Esophagus (tissue), 2 donors: ENCODE measurements around the gene PBX1. TPM values are rescaled to one million over a fixed set of nuclear protein-coding genes. Genes with fewer than 3 reads are reported as not detected.

ENCODE experiments used
- H3K27ac ChIP-seq, 2 donors: one replicate each; pipeline ENCODE4 v1.5.1; 2013; ENCODE audit warnings: low read depth in 2 of 2, mild to moderate bottlenecking in 2 of 2, inconsistent platforms in 1 of 2, low read length in 1 of 2, moderate library complexity in 1 of 2
- H3K27me3 ChIP-seq, 2 donors: one replicate each; pipeline ENCODE4 v1.6.1; 2013; ENCODE audit warnings: low read length in 2 of 2, control low read depth in 1 of 2, mild to moderate bottlenecking in 1 of 2; ENCODE audit not compliant: insufficient read depth in 2 of 2, control insufficient read depth in 1 of 2
- H3K36me3 ChIP-seq, 2 donors: one replicate each; pipeline ENCODE4 v1.6.1; 2013; ENCODE audit warnings: low read length in 1 of 2; ENCODE audit not compliant: control insufficient read depth in 2 of 2, insufficient read depth in 2 of 2
- H3K4me1 ChIP-seq, 2 donors: one replicate each; pipeline ENCODE4 v1.6.1; 2013; ENCODE audit warnings: low read length in 1 of 2; ENCODE audit not compliant: control insufficient read depth in 2 of 2, insufficient read depth in 2 of 2
- H3K4me3 ChIP-seq, 2 donors: one replicate each; pipeline ENCODE4 v1.5.1; 2013; ENCODE audit warnings: low read length in 2 of 2, mild to moderate bottlenecking in 2 of 2, low read depth in 1 of 2, moderate library complexity in 1 of 2
- H3K9me3 ChIP-seq, 2 donors: one replicate each; pipeline ENCODE4 v1.6.1; 2013; ENCODE audit warnings: mild to moderate bottlenecking in 2 of 2, low read depth in 1 of 2, low read length in 1 of 2, moderate library complexity in 1 of 2; ENCODE audit not compliant: control insufficient read depth in 2 of 2, insufficient read depth in 1 of 2
- WGBS, 2 donors: extraction: QIAGEN DNeasy Blood & Tissue Kit; methylation state at CpG; one replicate each; pipeline ENCODE4 v1.1.7; 2013; 5-methylcytosine and 5-hydroxymethylcytosine counted together
- polyA plus RNA-seq, 2 donors: library from polyadenylated mRNA; stranded (reverse); fragments of 200-250 nt; gene quantifications; one replicate each; pipeline ENCODE4 v1.2.3, GENCODE V29; 2013
- donor health status: healthy with polysubstance abuse.
- donor health status: Bipolar disorder and iron deficiency.

Gene PBX1
- polyA plus RNA-seq, 2 donors: 8.1 to 10.5 TPM

DNA sequence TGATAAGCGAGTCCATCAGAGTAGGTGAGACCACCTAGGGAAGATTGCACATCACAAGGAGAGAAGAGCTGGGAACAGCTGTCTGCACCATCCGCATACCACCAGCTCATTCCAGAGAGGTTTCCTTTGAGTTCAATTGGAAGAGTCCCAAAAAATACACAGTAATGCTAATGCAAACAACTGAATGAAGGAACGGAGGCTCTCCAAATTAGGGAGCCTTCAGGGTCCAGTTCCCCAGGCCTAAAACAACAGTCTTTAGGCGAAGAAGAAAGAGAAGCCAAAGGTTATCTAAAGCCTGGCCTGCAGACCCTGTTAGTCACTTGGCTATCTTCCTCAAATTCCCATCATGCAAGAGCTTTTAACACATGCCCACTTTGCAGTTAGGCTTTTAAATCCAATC lies 246.4 kb downstream of the PBX1 start:
- Histone ChIP-seq H3K27ac (no peak overlapping the region), H3K4me1 (peaks cover 2% of the 10 kb centered on the region in 2 donors), H3K27me3 (no peaks in the 10 kb centered on the region), H3K4me3 (no peak overlapping the region), H3K36me3 (peaks cover 0 to 3% of the 10 kb centered on the region in 2 donors), H3K9me3 (no peaks in the 10 kb centered on the region)
- 58 to 64% methylated on average over 4 of the region's 4 CpGs for WGBS, 2 donors

DNA sequence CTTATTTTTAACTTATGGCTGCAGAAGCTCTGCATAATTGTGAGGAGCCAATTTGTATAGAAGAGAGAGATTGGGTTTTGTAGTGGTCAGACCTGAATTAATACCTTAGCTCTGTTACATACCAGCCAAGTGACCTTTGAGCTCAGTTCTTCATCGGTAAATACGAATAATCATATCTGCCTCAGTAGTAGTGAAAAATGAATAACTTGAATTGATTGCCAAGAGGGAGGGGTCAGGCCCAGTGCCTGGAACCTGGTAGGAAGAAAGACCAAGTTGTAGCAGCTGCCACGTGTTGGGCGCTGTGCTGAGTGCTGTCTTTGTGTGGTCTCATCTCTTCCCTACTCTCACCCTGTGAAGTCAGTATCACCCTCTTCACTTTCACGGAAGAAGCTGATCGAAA lies 247.5 kb downstream of the PBX1 start:
- Histone ChIP-seq H3K36me3 (peaks cover 0 to 3% of the 10 kb centered on the region in 2 donors), H3K9me3 (no peaks in the 10 kb centered on the region), H3K27me3 (no peaks in the 10 kb centered on the region), H3K4me1 (no peaks in the 10 kb centered on the region), H3K4me3 (no peak overlapping the region), H3K27ac (no peak overlapping the region)
- 69 to 80% methylated on average over 6 of the region's 6 CpGs for WGBS, 2 donors

DNA sequence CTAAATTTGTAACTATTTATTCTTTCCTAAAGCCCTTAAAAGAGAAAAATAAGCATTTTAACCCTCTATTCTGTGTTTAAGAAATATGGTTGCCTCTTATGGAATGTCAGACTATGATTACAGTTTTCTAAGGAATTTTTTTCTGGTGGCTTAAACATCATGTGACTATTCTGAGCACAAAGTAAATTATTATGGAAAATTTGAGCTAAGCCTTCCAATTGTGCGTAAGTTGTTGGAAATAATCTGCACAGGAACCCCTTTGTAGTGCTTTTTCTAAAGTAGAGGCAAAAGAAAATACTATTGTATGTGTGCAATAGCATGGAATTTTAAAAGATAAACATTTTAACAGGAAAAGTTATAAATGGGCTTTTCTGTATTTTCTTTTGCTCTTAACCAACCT lies 254.8 kb downstream of the PBX1 start:
- Histone ChIP-seq H3K4me1 (no peaks in the 10 kb centered on the region), H3K36me3 (peaks cover 0 to 1% of the 10 kb centered on the region in 2 donors), H3K9me3 (no peaks in the 10 kb centered on the region), H3K4me3 (no peak overlapping the region), H3K27ac (no peak overlapping the region), H3K27me3 (no peaks in the 10 kb centered on the region)
- 70 to 78% methylated on average over 1 of the region's 1 CpG for WGBS, 2 donors

DNA sequence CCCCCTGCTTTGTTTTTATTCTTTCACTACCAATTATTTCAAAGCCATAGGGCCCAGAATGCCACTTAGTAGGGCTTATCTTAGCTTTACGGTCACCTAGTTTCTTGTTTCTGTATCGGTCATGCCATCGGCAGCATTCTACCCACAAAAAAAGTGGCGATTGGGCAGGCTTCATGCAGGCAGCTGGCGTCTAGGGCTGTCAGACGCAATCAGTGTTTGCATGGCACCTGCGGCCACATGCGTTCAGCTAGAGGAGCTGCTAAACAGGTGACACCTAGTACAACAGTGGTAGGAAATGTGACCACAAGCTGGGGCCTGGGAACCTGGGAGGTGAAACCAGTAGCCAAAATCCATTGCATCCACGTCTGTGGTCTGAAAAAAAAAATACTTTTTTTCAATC lies 262.7 kb downstream of the PBX1 start:
- no peak overlapping the region for H3K4me3 ChIP-seq
- no peaks in the 10 kb centered on the region for H3K4me1 ChIP-seq
- no peak overlapping the region for H3K27ac ChIP-seq
- WGBS, 2 donors: 94 to 95% methylated on average over 9 of the region's 9 CpGs
- peaks cover 0 to 7% of the 10 kb centered on the region in 2 donors for H3K36me3 ChIP-seq
- H3K27me3 ChIP-seq: no peaks in the 10 kb centered on the region
- H3K9me3 ChIP-seq: no peaks in the 10 kb centered on the region

DNA sequence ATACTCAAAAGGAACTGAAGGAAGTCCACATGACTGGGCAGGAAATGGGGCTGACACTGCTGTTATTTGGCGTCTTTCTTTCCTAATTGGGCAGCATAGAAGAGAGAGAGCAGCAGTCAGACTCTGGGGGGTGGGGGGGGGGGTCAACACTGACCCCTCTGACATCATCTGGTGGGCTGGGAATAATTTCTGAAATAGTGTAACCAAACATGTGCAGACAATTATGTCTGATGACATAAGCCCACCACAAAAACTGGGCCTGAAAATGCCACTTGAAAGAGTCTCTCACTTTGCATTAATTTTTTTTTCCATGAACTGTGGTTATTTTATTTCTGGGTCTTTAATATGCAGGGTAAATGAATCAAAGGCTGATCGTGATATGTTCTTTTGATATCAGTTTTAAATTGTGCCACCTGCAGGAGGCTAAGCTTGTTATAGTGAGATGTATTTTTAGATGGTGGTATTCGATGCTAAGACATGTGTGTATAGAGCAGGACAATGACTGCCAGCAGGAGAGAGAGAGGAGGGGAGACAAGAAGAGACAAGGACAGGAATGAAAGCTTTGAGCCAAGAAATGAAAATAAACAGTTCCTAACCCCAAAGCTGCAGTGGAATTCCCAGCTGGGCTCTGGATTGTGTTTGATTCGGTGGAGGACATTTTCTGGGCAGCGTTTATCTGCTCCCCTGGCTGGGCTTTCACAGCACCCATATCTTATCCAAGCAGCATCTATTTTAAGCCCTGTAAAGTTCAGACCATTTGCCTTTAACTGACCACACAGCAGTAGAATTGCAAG lies 264.7 kb downstream of the PBX1 start:
- Histone ChIP-seq H3K4me1 (no peaks in the 10 kb centered on the region), H3K9me3 (no peaks in the 10 kb centered on the region), H3K27ac (peak overlapping the region in 1 of 2 donors; percentile 19), H3K4me3 (no peak overlapping the region), H3K36me3 (peaks cover 0 to 5% of the 10 kb centered on the region in 2 donors), H3K27me3 (no peaks in the 10 kb centered on the region)
- WGBS, 2 donors: 32 to 49% methylated on average over 5 of the region's 5 CpGs

DNA sequence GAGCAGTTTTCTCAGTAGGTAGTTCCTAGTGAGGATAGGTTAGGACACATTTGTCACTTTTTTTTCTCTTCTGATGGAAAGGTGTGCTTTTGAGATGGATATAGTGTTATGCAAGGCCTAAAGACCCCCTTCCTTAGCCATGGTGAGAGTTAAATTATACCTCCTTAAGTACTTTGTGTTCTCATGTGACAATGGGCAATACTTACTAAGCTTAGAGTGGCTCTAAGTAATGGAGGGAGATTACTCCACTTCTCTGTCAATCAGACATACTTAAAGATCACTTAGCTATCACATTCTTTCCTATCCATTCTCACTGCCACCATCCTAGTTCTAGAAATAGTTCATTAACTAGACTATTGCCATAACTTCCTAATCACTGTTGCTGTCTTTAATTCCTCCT lies 265.6 kb downstream of the PBX1 start:
- Histone ChIP-seq H3K27ac (no peak overlapping the region), H3K4me3 (no peak overlapping the region), H3K27me3 (no peaks in the 10 kb centered on the region), H3K4me1 (no peaks in the 10 kb centered on the region), H3K36me3 (peaks cover 0 to 5% of the 10 kb centered on the region in 2 donors), H3K9me3 (no peaks in the 10 kb centered on the region)

DNA sequence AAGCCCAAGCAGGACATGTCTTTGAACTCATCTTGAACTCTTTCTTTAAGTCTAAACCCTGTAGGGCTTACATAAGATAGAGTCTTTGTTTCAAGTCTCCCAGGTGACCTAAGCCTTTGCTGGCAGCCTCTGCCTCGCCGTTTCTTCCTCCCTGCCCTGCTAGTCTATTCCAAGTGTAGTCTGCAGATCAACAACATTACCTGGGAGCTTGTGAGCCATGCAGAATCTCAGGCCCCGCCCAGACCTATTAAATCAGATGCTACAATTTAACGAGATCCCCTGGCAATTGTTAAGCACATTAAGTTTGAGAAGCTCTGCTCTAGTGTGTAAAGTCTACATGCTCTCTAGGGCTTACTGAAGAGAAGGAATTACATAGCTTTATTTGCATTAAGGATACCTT lies 271.6 kb downstream of the PBX1 start:
- Histone ChIP-seq H3K27ac (no peak overlapping the region), H3K4me1 (no peaks in the 10 kb centered on the region), H3K36me3 (no peaks in the 10 kb centered on the region), H3K9me3 (no peaks in the 10 kb centered on the region), H3K27me3 (no peaks in the 10 kb centered on the region), H3K4me3 (no peak overlapping the region)
- WGBS, 2 donors: 42 to 44% methylated on average over 4 of the region's 4 CpGs

DNA sequence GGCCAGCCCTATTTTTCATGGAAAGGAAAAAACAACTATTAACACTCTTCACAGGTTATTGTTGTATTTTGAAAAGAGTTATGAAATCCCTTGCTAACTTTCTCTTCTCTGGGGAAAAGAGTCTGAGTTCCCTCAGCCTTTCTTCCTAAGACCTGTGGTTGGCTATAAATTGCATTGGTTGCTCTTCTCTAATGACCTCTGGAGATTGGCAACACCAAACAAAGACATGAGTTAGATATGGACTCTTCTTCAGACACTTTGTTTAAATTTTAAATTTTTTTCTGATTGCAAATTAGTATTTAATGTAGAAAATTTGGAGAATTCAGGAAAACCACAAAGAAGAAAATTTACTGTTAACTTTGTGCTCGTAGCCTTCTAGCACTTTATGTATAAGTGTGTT lies 275.7 kb downstream of the PBX1 start:
- Histone ChIP-seq H3K4me1 (no peaks in the 10 kb centered on the region), H3K4me3 (no peak overlapping the region), H3K27me3 (no peaks in the 10 kb centered on the region), H3K27ac (no peak overlapping the region), H3K36me3 (peaks cover 0 to under 1% of the 10 kb centered on the region in 2 donors), H3K9me3 (no peaks in the 10 kb centered on the region)
- 0% methylated on average over 1 of the region's 1 CpG for whole genome bisulfite sequencing, 2 donors

DNA sequence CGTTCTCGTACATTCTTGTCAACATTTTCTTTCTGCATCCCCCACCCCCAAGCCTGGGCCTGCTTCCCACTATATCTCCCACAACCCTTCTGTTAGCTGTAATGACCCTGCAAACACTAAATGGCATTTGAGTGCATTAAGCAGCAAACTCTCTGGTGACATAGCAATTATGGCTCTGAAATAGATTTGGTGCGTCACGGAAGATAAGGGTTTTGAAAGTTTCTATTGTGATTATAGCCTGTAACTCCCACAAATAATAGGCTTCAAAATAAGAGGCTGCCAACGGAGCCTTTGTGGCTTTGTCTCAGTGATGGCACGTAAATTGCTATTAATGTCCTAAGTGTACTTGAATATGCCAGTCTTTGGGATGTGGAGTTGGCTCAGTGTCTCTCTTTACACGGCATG lies 277.6 kb downstream of the PBX1 start:
- Histone ChIP-seq H3K4me3 (no peak overlapping the region), H3K9me3 (no peaks in the 10 kb centered on the region), H3K4me1 (no peaks in the 10 kb centered on the region), H3K36me3 (peaks cover 0 to 3% of the 10 kb centered on the region in 2 donors), H3K27ac (no peak overlapping the region), H3K27me3 (no peaks in the 10 kb centered on the region)
- 80 to 84% methylated on average over 7 of the region's 7 CpGs for WGBS, 2 donors

DNA sequence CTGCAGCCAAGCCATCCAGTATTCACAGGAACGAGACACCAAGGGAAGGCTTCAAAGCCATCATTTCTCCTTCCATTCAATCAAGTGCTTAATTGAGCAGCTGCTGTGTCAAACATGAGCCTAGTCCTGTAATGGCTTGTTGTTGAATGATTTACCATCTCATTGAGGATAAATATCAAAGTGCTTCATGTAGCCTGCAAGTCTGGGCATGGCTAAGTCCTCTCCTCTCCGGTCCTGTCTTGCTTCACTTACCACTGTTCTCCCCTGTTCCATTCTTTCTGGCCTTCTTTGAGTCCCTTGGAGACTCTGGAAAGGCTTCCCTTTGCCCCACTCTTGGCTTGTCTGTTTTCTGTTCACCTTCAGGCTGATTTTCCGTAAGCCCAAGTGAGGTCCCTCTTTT lies 279.8 kb downstream of the PBX1 start:
- H3K36me3 ChIP-seq: peaks cover 0 to 3% of the 10 kb centered on the region in 2 donors
- no peaks in the 10 kb centered on the region for H3K9me3 ChIP-seq
- no peak overlapping the region for H3K27ac ChIP-seq
- WGBS, 2 donors: 63 to 74% methylated on average over 3 of the region's 3 CpGs
- H3K4me3 ChIP-seq: no peak overlapping the region
- no peaks in the 10 kb centered on the region for H3K4me1 ChIP-seq
- no peaks in the 10 kb centered on the region for H3K27me3 ChIP-seq
